Stomach (tissue), 4 donors: ENCODE measurements around the gene TERF2IP.

Source experiments
- CTCF ChIP-seq, 7 experiments: fragments of 450-650 bp in 4 of 7; fragments of 200-600 bp in 3 of 7; sonication (generic) in 3 of 7; IDR thresholded peaks; one replicate each; pipeline ENCODE4 v1.5.1; 2016 to 2019; ENCODE audit warnings: antibody characterized with exemption in 7 of 7, control low read depth in 2 of 7, mild to moderate bottlenecking in 1 of 7
- EP300 ChIP-seq: sonication (generic); formaldehyde crosslinking; IDR thresholded peaks from one replicate; pipeline ENCODE4 v1.6.1; 2017; ENCODE audit warnings: antibody characterized with exemption
- POLR2A ChIP-seq, 4 donors: fragments of 450-650 bp; IDR thresholded peaks; one replicate each; pipeline ENCODE4 v1.6.1; 2016; ENCODE audit warnings: antibody characterized with exemption in 4 of 4, control low read depth in 2 of 4, mild to moderate bottlenecking in 1 of 4, moderate library complexity in 1 of 4
- POLR2AphosphoS5 ChIP-seq, 3 donors: sonication (generic); formaldehyde crosslinking; IDR thresholded peaks; one replicate each; pipeline ENCODE4 v1.6.1; 2016; ENCODE audit warnings: antibody characterized with exemption in 3 of 3

GRCh38 chr16:75658175-75658574 is 10.6 kb downstream of the TERF2IP start:
- TF ChIP-seq CTCF (IDR thresholded peaks at IDR 0.05) (no peak), POLR2A (IDR thresholded peaks at IDR 0.05) (no peak), EP300 (no peak), POLR2AphosphoS5 (IDR thresholded peaks at IDR 0.05) (no peak)
